HG03175 (cell line): ENCODE measurements around the gene EIF2S3.

Source experiments
- ATAC-seq: cut with Tn5 transposase; IDR thresholded peaks from one replicate; pipeline ENCODE4 v1.9.1; 2021; ENCODE audit warnings: mild to moderate bottlenecking, moderate library complexity; ENCODE audit not compliant: unreplicated experiment

Gene EIF2S3

GRCh38 chrX:24125028-24125612 lies 70.4 kb downstream of the EIF2S3 start:
- ATAC-seq = no peak
